ENCODE measurements around the gene KLRK1.
"Not testable (repeated sequence)": the region's sequence is repeated elsewhere in the genome, so short reads cannot be mapped to it uniquely, and the experiment has no call there.

KLRK1 gene

DNA sequence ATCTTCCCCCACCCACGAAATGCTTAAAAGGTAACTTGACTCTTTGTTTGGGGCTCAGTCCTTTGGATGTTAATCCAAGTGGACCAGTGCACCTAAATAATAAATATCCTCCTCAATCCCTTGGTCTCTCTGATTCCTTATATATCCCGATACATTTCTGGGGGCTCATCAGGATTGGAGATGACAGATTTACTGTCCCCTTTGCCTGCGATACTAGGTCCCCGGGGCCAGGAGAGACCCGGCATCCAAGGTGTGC lies 26.3 kb downstream of the KLRK1 start:
- in situ Hi-C loops (cut with HindIII; ENCODE audit: low sequenced_read_pairs) = loop anchor here (10.0 kb wide), 1 partner anchor 139 kb away; no protein-coding TSS in a partner anchor

DNA sequence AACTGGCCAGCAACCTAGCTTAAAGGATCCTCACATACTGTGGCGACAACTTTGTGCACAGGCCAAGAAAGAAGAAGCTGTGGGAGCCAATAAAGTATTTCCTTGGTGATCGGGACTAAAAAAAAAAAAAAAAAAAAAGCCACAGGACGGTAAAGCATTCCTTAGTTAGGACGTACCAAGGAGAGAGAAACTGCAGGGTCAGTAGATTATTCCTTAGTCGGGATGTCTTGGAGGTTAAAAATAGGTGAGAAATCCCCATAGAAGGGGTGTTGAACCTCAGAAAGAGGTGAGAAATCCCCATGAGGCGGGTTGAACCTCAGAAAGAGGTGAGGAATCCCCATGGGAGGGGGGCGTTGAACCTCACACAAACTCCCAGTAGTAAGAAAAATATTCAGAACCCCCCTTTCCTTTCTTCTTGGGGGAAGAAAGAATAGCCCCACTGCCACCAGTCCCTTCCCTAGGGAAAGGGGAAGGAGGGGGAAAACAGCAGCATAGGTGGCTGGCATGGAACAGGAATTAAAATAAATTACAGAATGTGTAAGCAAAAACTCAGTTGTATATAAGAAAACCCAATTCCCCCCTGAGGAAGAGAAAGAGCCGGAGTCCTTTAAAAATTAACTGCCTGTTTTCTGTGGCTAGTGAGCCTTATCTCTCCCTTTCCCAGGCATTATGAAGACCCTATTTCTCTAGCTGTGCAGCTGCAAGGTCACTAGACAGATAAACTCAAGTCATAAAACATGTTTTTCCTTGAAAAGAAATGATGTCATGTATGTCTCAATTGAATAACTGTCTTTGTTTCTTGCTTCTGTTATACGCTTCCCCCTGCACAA lies 26.8 kb downstream of the KLRK1 start:
- in situ Hi-C loops (cut with HindIII; ENCODE audit: low sequenced_read_pairs) = loop anchor here (10.0 kb wide), 1 partner anchor 138 kb away; no protein-coding TSS in a partner anchor

DNA sequence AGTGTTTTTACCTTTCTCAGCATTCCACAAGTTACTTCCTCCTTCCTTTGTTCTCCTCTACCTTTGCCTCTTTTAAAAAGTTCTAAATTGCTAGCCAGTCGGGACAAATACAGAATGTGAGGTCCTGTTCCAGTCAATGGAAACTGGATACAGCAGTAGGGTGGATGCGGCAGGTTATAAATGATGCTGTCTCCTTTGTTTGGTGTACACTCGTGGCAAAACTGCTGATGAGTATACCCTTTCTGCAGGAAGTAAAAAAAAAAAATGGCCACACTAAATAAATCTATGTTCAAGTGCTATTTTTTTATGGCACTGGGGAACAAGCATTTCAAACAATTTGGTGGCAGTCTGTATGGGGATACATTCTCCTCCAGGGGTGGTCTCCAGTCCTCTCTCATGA lies 27.5 kb downstream of the KLRK1 start:
- in situ Hi-C loops (cut with HindIII; ENCODE audit: low sequenced_read_pairs) = loop anchor here (10.0 kb wide), 1 partner anchor 138 kb away; no protein-coding TSS in a partner anchor

DNA sequence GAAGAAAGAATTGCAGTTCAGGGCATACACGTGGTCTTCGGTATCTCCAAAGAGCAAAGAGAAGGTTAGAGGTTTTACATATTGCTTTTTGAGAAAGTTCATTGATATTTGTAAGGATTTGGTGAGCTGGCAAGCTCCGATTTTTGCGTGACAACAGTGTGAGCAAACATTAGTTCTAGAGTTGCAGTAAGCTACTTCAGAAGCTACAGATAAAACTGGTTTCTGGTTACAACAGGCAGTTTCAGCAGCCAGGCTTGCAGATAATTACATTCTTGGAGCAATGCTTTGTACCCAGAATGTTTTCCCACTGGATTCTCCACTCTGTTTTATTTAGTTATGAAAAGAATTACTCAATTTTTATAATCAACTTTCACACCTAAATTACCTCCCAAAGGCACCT lies 28.2 kb downstream of the KLRK1 start:
- in situ Hi-C loops (cut with HindIII; ENCODE audit: low sequenced_read_pairs) = loop anchor here (10.0 kb wide), 1 partner anchor 137 kb away; no protein-coding TSS in a partner anchor

DNA sequence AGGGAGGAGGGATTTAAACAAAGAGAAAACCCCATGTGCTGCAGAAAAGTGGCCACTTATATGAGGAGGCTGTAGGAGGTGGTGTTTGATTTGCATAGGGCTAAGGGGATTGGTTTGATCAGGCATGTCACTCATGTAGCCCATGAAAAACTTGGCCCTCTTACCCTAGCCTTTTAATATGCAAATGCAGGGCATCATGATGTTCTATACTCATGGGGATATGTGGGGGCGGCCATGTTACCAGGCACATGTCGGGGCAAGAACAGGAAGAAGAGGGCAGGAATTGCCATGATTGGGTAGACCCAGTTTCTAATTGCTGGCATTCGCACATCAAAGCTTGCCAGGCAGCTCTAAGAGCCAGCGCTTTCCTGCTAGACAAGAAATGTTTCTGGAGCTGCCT lies 28.8 kb downstream of the KLRK1 start:
- in situ Hi-C loops (cut with HindIII; ENCODE audit: low sequenced_read_pairs) = loop anchor here (10.0 kb wide), 1 partner anchor 136 kb away; no protein-coding TSS in a partner anchor

DNA sequence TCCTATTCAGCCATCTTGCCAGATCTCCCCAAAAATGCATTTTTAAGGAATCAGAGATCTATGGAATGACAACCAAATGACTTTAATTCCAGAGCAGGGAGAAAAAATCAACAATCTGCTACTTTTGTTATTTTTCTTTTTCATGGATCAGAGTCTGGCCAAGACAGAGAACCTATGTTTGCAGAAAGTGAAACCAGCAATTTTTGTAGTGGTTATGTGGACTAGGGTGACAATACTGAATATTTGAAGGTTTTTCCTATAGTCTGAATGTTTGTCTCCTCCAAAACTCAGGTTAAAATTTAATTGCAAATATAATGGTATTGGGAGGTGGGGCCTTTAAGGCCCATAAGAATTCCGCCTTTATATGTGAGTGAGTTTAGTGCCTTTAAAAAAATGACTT lies 30.9 kb downstream of the KLRK1 start:
- in situ Hi-C loops (cut with HindIII; ENCODE audit: low sequenced_read_pairs) = no loop called here

DNA sequence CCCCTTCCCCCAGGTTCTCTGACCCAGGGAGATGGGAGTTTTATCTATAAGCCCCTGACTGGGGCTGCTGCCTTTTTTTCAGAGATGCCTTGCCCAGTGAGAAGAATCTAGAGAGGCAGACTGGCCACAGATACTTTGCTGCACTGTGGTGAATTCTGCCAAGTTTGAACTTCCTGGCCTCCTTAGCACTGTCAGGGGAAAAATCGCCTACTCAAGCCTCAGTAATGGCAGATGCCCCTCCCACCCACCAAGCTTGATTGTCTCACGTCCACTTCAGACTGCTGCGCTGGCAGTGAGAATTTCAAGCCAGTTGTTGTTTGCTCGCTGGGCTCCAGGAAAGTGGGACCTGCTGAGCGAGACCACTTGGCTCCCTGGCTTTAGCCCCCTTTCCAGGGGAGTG lies 31.7 kb downstream of the KLRK1 start:
- in situ Hi-C loops (cut with HindIII; ENCODE audit: low sequenced_read_pairs) = no loop called here

DNA sequence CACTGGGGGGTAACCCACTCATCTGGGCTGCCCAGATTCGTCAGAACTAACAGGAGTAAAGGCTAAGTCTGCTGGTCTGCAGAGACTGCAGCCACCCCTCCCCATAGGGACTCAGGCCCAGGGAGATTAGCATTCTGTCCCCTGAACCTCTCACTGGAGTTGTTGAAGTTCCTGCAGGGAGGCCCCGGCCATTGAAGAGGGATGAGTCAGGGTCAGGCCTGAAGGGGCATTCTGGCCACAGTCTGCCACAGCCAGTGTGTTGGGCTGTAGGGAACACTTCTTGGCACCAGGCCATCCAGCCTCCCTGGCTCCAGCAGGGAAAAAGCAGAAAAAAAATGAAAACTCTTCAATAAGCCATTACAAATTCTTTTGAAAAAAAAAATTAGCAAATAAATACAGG lies 35.3 kb downstream of the KLRK1 start:
- in situ Hi-C loops (cut with HindIII; ENCODE audit: low sequenced_read_pairs) = no loop called here

DNA sequence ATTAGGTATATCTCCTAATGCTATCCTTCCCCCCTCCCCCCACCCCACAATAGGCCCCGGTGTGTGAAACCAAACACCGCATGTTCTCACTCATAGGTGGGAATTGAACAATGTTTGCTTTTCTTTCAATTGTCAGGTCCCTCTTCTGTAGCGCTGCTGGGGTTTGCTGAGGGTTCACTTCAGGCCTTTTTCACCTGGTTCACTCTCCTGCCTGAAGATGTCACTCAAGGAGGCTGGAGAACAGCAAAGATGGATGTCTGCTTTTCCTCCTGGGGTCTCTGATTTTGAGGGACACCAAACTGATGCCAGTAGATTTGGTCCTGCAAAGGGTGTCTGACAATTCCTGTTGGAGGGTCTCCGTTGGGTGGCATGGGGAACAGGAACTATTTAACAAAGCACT lies 35.8 kb downstream of the KLRK1 start:
- in situ Hi-C loops (cut with HindIII; ENCODE audit: low sequenced_read_pairs) = no loop called here

DNA sequence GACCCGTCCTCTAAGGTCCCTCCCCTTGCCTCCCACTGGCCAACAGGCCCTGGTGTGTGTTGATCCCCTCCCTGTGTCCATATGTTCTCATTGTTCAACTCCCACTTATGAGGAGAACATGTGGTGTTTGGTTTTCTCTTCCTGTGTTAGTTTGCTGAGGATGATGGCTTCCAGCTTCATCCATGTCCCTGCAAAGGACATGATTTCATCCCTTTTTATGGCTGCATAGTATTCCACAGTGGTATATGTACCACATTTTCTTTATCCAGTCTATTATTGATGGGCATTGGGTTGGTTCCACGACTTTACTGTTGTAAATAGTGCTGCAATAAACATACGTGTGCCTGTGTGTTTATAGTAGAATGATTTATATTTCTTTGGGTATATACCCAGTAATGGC lies 38.4 kb downstream of the KLRK1 start:
- in situ Hi-C loops (cut with HindIII; ENCODE audit: low sequenced_read_pairs) = not testable (repeated sequence)

DNA sequence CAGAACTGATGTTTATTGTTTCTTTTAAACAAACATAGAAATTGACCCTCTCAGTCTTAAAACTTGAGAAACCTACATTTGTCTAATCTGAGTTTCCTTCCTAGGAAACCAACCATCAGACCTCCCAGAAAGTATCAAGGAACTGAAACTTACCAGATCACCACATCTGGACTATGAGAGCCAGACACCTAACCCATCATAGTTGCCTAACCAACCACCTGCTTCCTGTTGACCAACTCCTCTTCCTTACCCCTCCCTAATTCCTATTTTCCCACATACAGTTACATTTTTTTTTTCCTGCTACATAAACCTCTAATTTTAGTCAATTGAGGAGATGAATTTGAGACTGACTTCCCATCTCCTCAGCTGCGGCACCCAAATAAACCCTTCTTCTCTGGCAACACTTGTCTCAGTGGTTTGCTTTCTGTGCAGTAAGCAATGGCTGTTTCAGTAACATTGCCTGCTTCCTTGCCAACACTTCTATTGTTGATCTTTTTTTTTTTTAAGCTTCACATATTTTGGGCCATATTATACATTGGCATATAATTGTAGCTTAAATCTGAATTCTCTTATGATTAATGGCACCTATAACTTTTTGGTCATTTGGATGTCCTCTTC lies 47.8 kb downstream of the KLRK1 start:
- in situ Hi-C loops (cut with HindIII; ENCODE audit: low sequenced_read_pairs) = no loop called here

DNA sequence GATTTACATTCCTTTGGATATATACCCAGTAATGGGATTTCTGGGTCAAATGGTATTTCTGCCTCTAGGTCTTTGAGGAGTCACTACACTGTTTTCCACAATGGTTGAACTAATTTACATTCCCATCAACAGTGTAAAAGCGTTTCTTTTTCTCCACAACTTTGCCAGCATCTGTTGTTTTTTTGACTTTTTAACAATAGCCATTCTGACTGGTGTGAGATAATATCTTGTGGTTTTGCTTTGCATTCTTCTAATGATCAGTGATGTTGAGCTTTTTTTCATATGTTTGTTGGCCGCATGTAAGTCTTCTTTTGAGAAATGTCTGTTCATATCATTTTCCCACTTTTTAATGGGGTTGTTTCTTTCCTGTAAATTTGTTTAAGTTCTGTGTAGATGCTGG lies 48.9 kb downstream of the KLRK1 start:
- in situ Hi-C loops (cut with HindIII; ENCODE audit: low sequenced_read_pairs) = not testable (repeated sequence)

DNA sequence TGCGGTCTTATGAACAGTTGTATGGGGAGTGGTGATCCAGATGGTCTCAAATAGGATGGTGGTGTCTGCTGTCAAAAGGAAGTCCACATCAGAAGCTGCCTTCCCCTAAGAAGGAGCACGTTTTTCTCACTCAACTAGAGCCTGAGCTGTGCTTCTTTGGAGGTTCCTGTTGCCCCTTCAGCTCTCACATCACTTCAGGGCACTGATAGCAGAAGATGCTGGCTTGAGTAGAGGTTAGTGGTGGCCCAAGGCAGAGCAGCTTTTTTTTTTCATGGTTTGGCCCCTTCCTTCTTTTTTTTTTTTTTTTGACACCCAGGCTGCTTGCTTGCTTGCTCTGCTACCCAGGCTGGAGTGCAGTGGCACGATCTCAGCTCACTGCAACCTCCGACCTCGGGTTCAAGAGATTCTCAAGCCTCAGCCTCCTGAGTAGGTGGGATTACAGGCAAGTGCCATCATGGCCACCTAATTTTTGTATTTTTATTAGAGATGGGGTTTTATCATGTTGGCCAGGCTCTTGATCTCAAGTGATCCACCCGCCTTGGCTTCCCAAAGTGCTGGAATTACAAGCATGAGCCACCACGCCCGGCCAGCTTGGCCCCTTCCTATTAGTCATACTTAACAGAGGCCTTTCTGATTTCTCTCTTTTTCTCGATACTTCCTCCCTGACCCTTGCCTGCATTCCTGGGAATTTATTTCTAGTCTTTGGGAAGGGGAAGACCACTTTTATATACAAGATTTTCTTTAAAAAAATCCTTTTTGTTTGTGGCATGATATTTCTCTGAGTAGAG lies 50.6 kb downstream of the KLRK1 start:
- in situ Hi-C loops (cut with HindIII; ENCODE audit: low sequenced_read_pairs) = no loop called here

DNA sequence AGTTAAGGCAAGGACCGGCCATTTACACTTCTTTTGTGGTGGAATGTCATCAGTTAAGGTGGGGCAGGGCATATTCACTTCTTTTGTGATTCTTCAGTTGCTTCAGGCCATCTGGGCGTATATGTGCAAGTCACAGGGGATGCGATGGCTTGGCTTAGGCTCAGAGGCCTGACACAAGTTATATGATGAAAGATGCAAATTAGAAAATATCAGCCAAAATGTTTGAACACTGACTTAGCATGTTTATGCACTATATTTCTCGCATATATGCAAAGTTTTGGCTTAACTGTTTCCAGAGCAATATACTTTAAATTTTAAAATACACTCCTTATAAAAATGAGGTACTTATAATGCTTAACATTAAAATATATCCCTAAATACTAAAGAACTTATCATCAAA lies 51.4 kb downstream of the KLRK1 start:
- in situ Hi-C loops (cut with HindIII; ENCODE audit: low sequenced_read_pairs) = not testable (repeated sequence)

DNA sequence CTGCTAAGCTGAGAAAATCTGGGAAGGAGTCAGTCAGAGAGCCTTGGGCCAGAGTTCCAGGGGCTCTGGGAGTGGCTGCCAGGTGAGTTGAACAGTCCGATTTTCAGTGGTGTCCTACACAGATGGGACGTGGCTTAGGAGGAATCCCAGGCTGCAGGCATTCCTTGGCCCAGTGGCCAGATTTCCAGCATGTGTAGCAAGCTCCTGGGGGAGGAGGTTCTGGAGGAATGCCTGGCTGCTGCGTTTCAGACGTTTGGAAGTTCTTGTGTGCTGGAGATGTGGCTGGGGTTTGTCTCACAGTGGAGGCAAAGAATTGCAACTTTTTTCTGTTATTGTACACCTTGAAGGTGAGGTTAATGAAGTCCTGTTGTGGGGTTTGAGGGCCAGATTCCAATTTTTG lies 53.6 kb downstream of the KLRK1 start:
- in situ Hi-C loops (cut with HindIII; ENCODE audit: low sequenced_read_pairs) = not testable (repeated sequence)

DNA sequence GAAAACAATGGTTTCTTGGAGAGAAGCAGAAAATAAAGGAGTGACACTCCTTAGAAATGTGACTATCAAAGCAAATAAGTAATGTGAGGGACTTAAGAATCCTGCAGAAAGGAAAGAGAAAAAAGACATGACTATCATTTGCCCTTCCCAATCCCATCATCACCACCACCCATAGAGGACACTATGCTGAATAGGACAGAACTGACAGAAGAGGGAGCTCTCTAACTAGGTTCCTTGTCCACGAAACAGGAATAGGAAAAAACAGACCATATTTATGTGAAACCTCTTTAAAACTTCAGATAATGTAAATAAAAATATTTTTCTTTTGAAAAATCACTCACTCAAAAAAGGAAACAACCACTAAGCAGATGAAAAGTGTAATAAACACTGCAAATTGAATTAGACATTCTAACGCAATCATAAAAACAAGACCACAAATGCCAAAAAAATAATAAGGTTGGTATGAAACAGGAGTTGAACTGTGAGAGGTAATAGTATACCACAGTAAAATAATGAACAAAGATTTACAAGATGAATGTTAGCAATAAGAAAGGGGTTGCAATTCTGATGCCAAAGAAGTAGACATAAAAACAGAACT lies 58.1 kb downstream of the KLRK1 start:
- in situ Hi-C loops (cut with HindIII; ENCODE audit: low sequenced_read_pairs) = no loop called here

DNA sequence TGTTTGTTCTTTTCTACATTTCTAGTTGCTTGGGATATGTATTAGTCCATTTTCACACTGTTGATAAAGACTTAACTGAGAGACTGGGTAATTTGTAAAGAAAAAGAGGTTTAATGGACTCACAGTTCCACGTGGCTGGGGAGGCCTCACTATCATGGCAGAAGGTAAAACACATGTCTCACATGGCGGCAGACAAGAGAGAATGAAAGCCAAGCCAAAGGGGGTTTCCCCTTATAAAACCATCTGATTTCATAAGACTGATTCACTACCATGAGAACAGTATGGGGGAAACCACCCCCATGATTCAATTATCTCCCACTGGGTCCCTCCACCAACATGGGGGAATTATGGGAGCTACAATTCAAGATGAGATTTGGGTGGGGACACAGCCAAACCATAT lies 61.1 kb downstream of the KLRK1 start:
- in situ Hi-C loops (cut with HindIII; ENCODE audit: low sequenced_read_pairs) = loop anchor here (5.0 to 10.0 kb wide), 2 partner anchors 91 to 416 kb away; no protein-coding TSS in a partner anchor
